Measurements from ENCODE around the gene SEC22C.

Gene SEC22C

DNA sequence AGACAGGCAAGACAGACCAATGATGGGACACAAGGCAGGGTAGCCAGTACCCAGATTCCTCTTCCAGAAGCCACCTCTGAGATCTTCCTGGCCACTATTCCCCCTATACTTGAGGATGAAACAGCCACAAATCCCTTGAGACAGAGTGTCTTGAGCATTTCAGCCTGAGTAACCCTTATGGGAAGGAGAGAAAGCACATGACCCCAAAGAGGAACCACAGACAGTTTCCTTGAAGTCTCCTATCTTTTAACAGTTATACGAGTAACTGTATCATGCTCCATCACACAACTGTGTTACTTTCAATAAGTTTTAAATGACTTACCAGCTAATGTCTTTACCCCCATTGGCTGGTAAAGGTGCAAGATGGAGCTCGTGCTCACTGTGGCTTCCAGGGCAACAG, 70.0 kb downstream of the SEC22C start:
- Histone ChIP-seq H3K9ac (no peak overlapping the region), H3K36me3 (ENCODE audit: control insufficient read depth, insufficient read depth, low read length) (no peaks in the 10 kb centered on the region), H2AFZ (no peak overlapping the region), H3K4me1 (no peaks in the 10 kb centered on the region), H3K79me2 (no peaks in the 10 kb centered on the region), H3K4me3 (ENCODE audit: low read depth, low read length) (no peak overlapping the region), H3K27ac (no peak overlapping the region), H3K9me3 (ENCODE audit: control insufficient read depth, low read length) (no peaks in the 10 kb centered on the region), H3K4me2 (ENCODE audit: low read length) (no peak overlapping the region), H3K27me3 (ENCODE audit: control insufficient read depth, insufficient read depth, low read length) (no peaks in the 10 kb centered on the region)
- no peak for TF ChIP-seq CTCF (IDR thresholded peaks at IDR 0.05)

GRCh38 chr3:42511201-42511600, 70.6 kb downstream of the SEC22C start:
- H2AFZ ChIP-seq = no peak overlapping the region
- no peaks in the 10 kb centered on the region for H3K9me3 ChIP-seq (ENCODE audit: control insufficient read depth, low read length)
- H3K27ac ChIP-seq = no peak overlapping the region
- H3K27me3 ChIP-seq (ENCODE audit: control insufficient read depth, insufficient read depth, low read length) = no peaks in the 10 kb centered on the region
- TF ChIP-seq CTCF (IDR thresholded peaks at IDR 0.05) = no peak
- H3K9ac ChIP-seq = no peak overlapping the region
- H3K36me3 ChIP-seq (ENCODE audit: control insufficient read depth, insufficient read depth, low read length) = no peaks in the 10 kb centered on the region
- no peaks in the 10 kb centered on the region for H3K79me2 ChIP-seq
- no peaks in the 10 kb centered on the region for H3K4me1 ChIP-seq
- no peak overlapping the region for H3K4me2 ChIP-seq (ENCODE audit: low read length)
- H3K4me3 ChIP-seq (ENCODE audit: low read depth, low read length) = no peak overlapping the region

GRCh38 chr3:42510325-42510724, 71.4 kb downstream of the SEC22C start:
- H3K4me1 ChIP-seq = no peaks in the 10 kb centered on the region
- no peak overlapping the region for H3K4me2 ChIP-seq (ENCODE audit: low read length)
- H3K9me3 ChIP-seq (ENCODE audit: control insufficient read depth, low read length) = no peaks in the 10 kb centered on the region
- H3K27me3 ChIP-seq (ENCODE audit: control insufficient read depth, insufficient read depth, low read length) = no peaks in the 10 kb centered on the region
- no peaks in the 10 kb centered on the region for H3K79me2 ChIP-seq
- TF ChIP-seq CTCF (IDR thresholded peaks at IDR 0.05) = no peak
- H3K4me3 ChIP-seq (ENCODE audit: low read depth, low read length) = no peak overlapping the region
- no peak overlapping the region for H3K27ac ChIP-seq
- H2AFZ ChIP-seq = no peak overlapping the region
- H3K36me3 ChIP-seq (ENCODE audit: control insufficient read depth, insufficient read depth, low read length) = no peaks in the 10 kb centered on the region
- H3K9ac ChIP-seq = no peak overlapping the region

GRCh38 chr3:42509111-42509510, 72.7 kb downstream of the SEC22C start:
- H3K9ac ChIP-seq = no peak overlapping the region
- no peaks in the 10 kb centered on the region for H3K4me1 ChIP-seq
- no peaks in the 10 kb centered on the region for H3K9me3 ChIP-seq (ENCODE audit: control insufficient read depth, low read length)
- no peaks in the 10 kb centered on the region for H3K27me3 ChIP-seq (ENCODE audit: control insufficient read depth, insufficient read depth, low read length)
- no peak overlapping the region for H3K4me2 ChIP-seq (ENCODE audit: low read length)
- H2AFZ ChIP-seq = no peak overlapping the region
- H3K4me3 ChIP-seq (ENCODE audit: low read depth, low read length) = no peak overlapping the region
- no peaks in the 10 kb centered on the region for H3K79me2 ChIP-seq
- TF ChIP-seq CTCF (IDR thresholded peaks at IDR 0.05) = no peak
- no peak overlapping the region for H3K27ac ChIP-seq
- H3K36me3 ChIP-seq (ENCODE audit: control insufficient read depth, insufficient read depth, low read length) = no peaks in the 10 kb centered on the region

DNA sequence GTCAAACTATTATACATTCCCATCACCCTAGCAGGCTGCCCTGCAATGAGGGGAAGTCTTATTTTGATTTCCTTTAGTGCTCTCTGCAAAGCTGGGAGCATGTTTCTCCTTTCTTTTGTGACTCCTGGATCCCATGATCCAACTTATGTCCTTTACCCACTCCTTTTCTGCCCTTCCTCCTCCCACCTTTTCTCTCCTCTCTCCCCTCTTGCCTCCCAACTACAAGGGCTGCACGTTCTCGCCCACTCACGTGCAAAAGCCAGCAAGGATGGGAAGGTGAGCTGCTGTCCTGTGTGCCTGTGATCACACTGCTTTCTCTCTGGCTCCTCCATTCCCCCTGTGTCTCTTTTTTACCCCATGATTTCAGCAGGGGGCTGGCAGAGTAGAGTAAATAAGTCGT, 73.2 kb downstream of the SEC22C start:
- H3K36me3 ChIP-seq (ENCODE audit: control insufficient read depth, insufficient read depth, low read length) = no peaks in the 10 kb centered on the region
- H3K27me3 ChIP-seq (ENCODE audit: control insufficient read depth, insufficient read depth, low read length) = no peaks in the 10 kb centered on the region
- H2AFZ ChIP-seq = no peak overlapping the region
- no peak overlapping the region for H3K9ac ChIP-seq
- H3K4me2 ChIP-seq (ENCODE audit: low read length) = no peak overlapping the region
- no peaks in the 10 kb centered on the region for H3K79me2 ChIP-seq
- no peaks in the 10 kb centered on the region for H3K9me3 ChIP-seq (ENCODE audit: control insufficient read depth, low read length)
- no peak for TF ChIP-seq CTCF (IDR thresholded peaks at IDR 0.05)
- H3K4me3 ChIP-seq (ENCODE audit: low read depth, low read length) = no peak overlapping the region
- H3K27ac ChIP-seq = no peak overlapping the region
- H3K4me1 ChIP-seq = no peaks in the 10 kb centered on the region

Data from parathyroid adenoma (tissue), 2 donors.